HG03108 (cell line): ENCODE results near the gene POLR2I.
"Not testable (repeated sequence)": the region's sequence is repeated elsewhere in the genome, so short reads cannot be mapped to it uniquely, and the experiment has no call there.

Source experiments
- ATAC-seq: cut with Tn5 transposase; IDR thresholded peaks from one replicate; pipeline ENCODE4 v1.9.1; 2021; ENCODE audit warnings: moderate library complexity; ENCODE audit not compliant: unreplicated experiment

The POLR2I gene

DNA sequence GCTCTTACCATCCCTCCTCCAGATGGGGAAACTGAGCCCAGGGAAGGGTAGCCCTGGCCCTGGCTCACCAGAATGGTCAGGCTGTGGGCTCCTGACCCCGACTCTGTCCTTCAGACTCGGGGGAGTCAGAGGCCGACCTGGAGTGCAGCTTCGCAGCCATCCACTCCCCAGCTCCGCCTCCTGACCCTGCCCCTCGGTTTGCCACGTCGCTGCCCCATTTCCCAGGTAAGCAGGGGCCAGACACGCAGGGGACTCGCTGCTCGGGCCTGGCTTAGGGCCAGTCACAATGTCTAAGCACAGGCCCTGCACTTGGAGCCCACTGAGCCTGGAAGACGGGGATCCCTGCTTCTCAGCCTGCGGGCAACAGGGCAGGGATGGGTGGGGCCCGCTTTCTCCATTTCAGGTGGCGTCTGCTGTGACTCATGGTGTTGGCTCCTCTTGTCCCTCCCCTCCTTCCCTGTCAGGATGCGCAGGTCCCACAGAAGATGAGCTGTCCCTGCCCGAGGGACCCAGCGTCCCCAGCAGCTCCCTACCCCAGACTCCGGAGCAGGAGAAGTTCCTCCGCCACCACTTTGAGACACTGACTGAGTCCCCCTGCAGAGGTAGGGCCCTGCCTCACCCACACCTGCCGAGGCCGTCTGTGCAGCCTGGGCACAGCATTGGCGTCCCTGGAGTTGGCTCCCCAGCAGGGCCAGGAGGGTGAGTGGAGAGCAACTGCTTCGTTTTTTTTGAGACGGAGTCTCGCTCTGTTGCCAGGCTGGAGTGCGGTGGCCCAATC is 12.9 kb downstream of the POLR2I start:
- ATAC-seq, result no peak

GRCh38 chr19:36100476-36100875 is 14.2 kb downstream of the POLR2I start:
- ATAC-seq, result no peak

- ATAC-seq, result no peak
Measured at GRCh38 chr19:36099166-36099785, 15.4 kb downstream of the POLR2I start.

- ATAC-seq, result no peak
Measured at GRCh38 chr19:36097036-36097435, 17.6 kb downstream of the POLR2I start.

- ATAC-seq, result no peak
Measured at GRCh38 chr19:36093687-36094086, 21.0 kb downstream of the POLR2I start.

GRCh38 chr19:36093146-36093662 is 21.5 kb downstream of the POLR2I start:
- ATAC-seq, result no peak

GRCh38 chr19:36092566-36092965 is 22.1 kb downstream of the POLR2I start:
- ATAC-seq, result no peak

DNA sequence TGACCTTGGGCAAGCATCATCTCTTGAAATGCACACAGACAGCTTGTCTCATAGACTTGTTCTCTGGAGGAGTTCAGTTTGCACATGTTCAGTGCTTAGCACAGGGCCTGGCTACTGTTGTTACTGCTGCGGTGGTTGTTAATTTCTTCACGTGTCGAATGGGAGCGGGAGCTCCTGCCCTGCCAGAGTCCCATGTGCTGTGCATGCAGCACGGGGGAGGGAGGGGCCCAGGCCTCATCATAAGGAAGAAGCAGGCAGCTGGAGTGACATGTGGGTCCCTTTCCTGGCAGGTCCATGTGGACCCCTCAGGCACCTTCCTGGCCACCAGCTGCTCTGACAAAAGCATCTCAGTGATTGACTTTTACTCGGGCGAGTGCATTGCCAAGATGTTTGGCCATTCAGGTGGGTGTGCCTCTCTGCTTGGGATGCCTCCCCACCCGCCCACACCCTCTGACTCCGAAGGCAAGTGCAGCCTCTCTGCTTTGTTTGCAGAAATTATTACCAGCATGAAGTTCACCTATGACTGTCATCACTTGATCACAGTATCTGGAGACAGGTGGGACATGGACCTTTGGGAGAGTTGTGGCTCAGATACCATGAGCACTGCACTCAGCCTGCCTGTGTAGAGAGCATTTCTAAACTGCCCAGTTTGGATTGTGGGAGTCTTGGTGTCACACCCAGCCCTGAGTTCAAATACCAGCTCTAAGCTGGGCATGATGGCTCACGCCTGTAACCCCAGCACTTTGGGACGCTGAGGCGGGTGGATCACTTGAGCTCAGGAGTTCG is 23.6 kb downstream of the POLR2I start:
- no peak for ATAC-seq

DNA sequence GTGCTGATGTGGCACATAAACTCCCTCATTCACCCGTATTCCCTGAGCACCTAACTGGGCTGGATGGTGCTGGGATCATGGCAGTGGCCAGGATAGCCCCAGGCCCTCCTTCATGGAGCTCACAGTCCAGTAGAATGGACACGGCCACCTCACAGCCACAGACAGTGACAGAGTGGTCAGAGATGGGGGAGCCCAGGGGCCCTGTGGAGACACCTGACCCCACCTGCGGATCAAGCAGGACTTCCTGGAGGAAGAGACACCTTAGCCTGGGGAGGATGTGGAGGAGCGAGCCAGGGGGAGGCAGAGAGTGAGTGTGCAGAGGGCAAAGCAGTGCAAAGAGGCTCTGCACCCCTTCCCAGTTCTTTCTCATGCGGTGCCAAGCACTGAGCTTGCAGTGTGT is 24.8 kb downstream of the POLR2I start:
- ATAC-seq, result no peak

DNA sequence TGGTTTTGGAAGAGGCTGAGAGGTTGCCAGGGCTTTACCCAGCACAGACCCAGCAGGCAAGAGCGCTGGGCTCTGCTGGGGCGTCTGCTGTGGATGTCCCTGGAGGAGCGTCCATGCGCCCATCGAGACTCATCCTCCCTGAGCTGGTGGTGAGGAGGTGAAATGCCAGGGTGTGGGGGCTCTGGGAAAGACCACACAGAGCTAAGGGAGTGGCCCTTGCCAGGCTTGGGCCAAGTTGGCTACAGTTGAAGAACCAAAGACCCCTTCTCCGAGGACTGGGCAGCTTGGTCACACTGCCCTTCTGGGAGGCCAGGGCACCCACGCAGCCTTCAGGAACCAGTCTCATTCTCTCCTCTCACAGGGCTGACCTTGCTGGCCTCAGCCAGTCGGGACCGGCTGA is 28.3 kb downstream of the POLR2I start:
- ATAC-seq, result no peak

GRCh38 chr19:36084231-36085009 is 30.3 kb downstream of the POLR2I start:
- ATAC-seq, result no peak

GRCh38 chr19:36082916-36083315 is 31.8 kb downstream of the POLR2I start:
- ATAC-seq, result no peak

GRCh38 chr19:36081894-36082293 is 32.8 kb downstream of the POLR2I start:
- ATAC-seq, result no peak

GRCh38 chr19:36081385-36081784 is 33.3 kb downstream of the POLR2I start:
- ATAC-seq, result no peak

- ATAC-seq, result no peak
Measured at GRCh38 chr19:36079389-36079945, 35.2 kb downstream of the POLR2I start.

GRCh38 chr19:36073121-36073876 is 41.4 kb downstream of the POLR2I start:
- ATAC-seq, result no peak

GRCh38 chr19:36072081-36072480 is 42.6 kb downstream of the POLR2I start:
- no peak for ATAC-seq

GRCh38 chr19:36068810-36069499 is 45.7 kb downstream of the POLR2I start:
- not testable (repeated sequence) for ATAC-seq

GRCh38 chr19:36067681-36068080 is 47.0 kb downstream of the POLR2I start:
- ATAC-seq, result no peak
